ENCODE data around the gene SLC6A9. TPM values are rescaled to one million over a fixed set of nuclear protein-coding genes. Genes with fewer than 3 reads are reported as not detected.

Gene SLC6A9
- total RNA-seq, 1 donor from 2014 or later, result 30.9 TPM

- TF ChIP-seq, protein P1, sequence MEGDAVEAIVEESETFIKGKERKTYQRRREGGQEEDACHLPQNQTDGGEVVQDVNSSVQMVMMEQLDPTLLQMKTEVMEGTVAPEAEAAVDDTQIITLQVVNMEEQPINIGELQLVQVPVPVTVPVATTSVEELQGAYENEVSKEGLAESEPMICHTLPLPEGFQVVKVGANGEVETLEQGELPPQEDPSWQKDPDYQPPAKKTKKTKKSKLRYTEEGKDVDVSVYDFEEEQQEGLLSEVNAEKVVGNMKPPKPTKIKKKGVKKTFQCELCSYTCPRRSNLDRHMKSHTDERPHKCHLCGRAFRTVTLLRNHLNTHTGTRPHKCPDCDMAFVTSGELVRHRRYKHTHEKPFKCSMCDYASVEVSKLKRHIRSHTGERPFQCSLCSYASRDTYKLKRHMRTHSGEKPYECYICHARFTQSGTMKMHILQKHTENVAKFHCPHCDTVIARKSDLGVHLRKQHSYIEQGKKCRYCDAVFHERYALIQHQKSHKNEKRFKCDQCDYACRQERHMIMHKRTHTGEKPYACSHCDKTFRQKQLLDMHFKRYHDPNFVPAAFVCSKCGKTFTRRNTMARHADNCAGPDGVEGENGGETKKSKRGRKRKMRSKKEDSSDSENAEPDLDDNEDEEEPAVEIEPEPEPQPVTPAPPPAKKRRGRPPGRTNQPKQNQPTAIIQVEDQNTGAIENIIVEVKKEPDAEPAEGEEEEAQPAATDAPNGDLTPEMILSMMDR (IDR thresholded peaks at IDR 0.05; ENCODE audit: unreplicated experiment), result no peak
- H3K4me3 Mint-ChIP-seq, result no peak overlapping the region
- no peaks in the 10 kb centered on the region for H3K9me3 Mint-ChIP-seq
- no peak overlapping the region for H3K27ac Mint-ChIP-seq
- H3K27me3 Mint-ChIP-seq (ENCODE audit: low read depth), result peaks cover 26% of the 10 kb centered on the region
- no peaks in the 10 kb centered on the region for H3K4me1 Mint-ChIP-seq
- H3K36me3 Mint-ChIP-seq, result no peaks in the 10 kb centered on the region
- no peak for DNase-seq (ENCODE audit: low spot score in 2 of 2, unreplicated experiment in 2 of 2)
Measured at GRCh38 chr1:44067266-44068250, 36.3 kb upstream of the SLC6A9 start.

DNA sequence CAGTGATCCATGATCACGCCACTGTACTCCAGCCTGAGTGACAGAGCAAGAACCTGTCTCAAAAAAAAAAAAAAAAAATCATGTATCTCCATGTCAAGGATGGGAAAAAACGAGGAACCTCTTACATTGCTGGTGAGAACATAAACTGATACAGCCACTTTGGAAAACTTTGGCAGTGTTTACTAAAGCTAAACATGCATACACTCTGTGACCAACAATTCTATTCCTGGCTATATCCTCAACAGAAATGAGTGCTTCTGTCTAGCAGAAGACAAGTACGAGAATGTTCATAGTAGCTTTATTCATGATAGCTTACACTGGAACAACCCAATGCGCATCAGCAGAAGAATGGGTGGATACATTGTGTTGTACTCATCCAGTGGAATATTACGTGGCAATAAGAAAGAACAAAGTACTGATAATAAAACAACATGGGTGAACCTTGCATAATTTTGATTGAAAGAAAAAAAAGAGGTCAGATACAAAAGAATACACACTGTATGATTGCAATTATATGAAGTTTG, 31.5 kb upstream of the SLC6A9 start:
- Mint-ChIP-seq H3K4me3 (no peak overlapping the region), H3K27ac (no peak overlapping the region), H3K36me3 (no peaks in the 10 kb centered on the region), H3K27me3 (ENCODE audit: low read depth) (peaks cover 27% of the 10 kb centered on the region), H3K9me3 (no peaks in the 10 kb centered on the region), H3K4me1 (peaks cover 2% of the 10 kb centered on the region)
- TF ChIP-seq, protein P1 (IDR thresholded peaks at IDR 0.05; ENCODE audit: unreplicated experiment), result no peak
- DNase-seq (ENCODE audit: low spot score in 2 of 2, unreplicated experiment in 2 of 2), result no peak

DNA sequence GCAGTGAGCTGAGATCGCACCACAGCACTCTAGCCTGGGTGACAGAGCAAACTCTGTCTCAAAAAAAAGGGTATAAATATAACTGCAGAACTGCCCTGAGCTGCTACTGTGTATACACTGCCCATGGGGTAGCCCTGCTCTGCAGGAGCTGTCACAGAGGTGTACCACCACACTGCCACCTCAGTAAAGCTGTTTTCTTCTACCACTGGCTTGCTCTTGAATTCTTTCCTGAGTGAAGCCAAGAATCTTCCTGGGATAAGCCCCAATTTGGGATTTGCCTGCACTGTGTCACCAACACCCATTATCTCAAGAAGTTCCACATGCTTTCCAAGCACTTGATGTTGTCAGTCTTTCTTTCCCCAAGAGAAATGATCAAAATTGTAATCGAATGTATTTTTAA, 30.6 kb upstream of the SLC6A9 start:
- peaks cover 2% of the 10 kb centered on the region for H3K4me1 Mint-ChIP-seq
- DNase-seq (ENCODE audit: low spot score in 2 of 2, unreplicated experiment in 2 of 2), result no peak
- H3K4me3 Mint-ChIP-seq, result no peak overlapping the region
- no peak overlapping the region for H3K27ac Mint-ChIP-seq
- TF ChIP-seq, protein P1 (IDR thresholded peaks at IDR 0.05; ENCODE audit: unreplicated experiment), result no peak
- no peaks in the 10 kb centered on the region for H3K36me3 Mint-ChIP-seq
- no peaks in the 10 kb centered on the region for H3K9me3 Mint-ChIP-seq
- peaks cover 24% of the 10 kb centered on the region for H3K27me3 Mint-ChIP-seq (ENCODE audit: low read depth)

DNA sequence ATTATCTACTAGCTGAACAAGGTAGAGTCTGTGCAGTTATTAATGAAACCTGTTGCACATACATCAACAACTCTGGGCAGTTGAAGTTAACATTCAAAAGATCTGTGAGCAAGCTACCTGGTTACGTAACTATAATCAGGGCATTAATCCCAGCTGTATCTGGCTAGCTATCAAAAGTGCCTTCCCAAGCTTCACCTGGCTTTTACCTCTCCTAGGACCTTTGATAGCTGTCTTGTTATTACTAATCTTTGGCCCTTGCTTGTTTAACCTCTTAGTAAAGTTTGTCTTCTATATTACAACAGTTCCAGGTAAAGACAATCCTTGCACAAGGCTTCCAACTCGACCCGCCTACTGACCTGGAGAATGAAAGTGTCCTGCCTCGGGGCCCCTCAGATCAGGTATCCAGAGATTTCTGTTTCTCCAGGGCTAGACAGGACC, 29.6 kb upstream of the SLC6A9 start:
- Mint-ChIP-seq H3K36me3 (no peaks in the 10 kb centered on the region), H3K27me3 (ENCODE audit: low read depth) (peaks cover 21% of the 10 kb centered on the region), H3K4me1 (peaks cover 2% of the 10 kb centered on the region), H3K9me3 (no peaks in the 10 kb centered on the region), H3K4me3 (no peak overlapping the region), H3K27ac (no peak overlapping the region)
- no peak for DNase-seq (ENCODE audit: low spot score in 2 of 2, unreplicated experiment in 2 of 2)
- TF ChIP-seq, protein P1 (IDR thresholded peaks at IDR 0.05; ENCODE audit: unreplicated experiment), result no peak

GRCh38 chr1:44059664-44060355, 28.5 kb upstream of the SLC6A9 start:
- Mint-ChIP-seq H3K9me3 (no peaks in the 10 kb centered on the region), H3K36me3 (no peaks in the 10 kb centered on the region), H3K27me3 (ENCODE audit: low read depth) (peaks cover 21% of the 10 kb centered on the region), H3K27ac (no peak overlapping the region), H3K4me3 (no peak overlapping the region), H3K4me1 (peaks cover 2% of the 10 kb centered on the region)
- no peak for DNase-seq (ENCODE audit: low spot score in 2 of 2, unreplicated experiment in 2 of 2)
- TF ChIP-seq, protein P1 (IDR thresholded peaks at IDR 0.05; ENCODE audit: unreplicated experiment), result no peak
